NCI-H2227 (cell line): ENCODE measurements around the gene BAK1.

Source experiments
- DNase-seq: peaks from one replicate; lab custom pipeline; 2025; ENCODE audit not compliant: unreplicated experiment; lab: John Stamatoyannopoulos, UW

The BAK1 gene

GRCh38 chr6:33587529-33587928 lies 7.5 kb upstream of the BAK1 start:
- DNase-seq, result no peak

- DNase-seq, result no peak
Measured at GRCh38 chr6:33586108-33586640, 6.1 kb upstream of the BAK1 start.

DNA sequence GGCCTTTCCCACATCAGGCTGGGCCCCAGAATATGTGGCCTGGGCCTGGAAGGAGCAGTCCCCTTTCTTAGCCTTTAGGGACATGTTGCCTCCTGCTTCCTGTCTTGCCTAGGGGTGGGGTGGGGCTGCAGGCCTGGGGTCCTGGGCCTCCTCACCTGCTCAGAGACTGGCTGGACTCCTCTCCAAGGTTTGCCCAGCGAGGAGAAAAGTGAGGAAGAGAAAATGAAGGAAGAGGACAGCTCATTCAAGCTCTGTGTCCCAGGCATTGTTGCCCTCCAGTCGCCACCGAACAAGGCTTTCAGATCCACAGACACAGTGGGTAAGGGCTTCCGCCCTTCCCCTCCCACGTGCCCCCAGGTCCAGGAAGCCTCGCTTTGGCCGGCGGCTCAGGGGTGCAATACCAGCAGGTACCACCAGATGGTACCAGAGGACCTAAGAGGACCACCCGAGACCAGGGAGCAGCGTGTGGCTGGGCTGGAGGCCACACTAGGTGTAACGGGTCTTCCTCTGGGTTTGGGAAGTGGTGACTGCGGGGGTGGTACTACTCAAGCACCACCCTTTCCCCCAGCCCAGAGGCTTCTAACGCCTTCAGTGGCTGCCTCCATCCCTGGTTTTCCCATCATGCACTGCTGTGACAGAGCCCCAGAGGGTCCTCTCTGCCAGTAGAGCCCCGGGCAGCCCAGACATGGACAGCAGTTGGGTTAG lies 5.5 kb upstream of the BAK1 start:
- DNase-seq, result peak; percentile 86

DNA sequence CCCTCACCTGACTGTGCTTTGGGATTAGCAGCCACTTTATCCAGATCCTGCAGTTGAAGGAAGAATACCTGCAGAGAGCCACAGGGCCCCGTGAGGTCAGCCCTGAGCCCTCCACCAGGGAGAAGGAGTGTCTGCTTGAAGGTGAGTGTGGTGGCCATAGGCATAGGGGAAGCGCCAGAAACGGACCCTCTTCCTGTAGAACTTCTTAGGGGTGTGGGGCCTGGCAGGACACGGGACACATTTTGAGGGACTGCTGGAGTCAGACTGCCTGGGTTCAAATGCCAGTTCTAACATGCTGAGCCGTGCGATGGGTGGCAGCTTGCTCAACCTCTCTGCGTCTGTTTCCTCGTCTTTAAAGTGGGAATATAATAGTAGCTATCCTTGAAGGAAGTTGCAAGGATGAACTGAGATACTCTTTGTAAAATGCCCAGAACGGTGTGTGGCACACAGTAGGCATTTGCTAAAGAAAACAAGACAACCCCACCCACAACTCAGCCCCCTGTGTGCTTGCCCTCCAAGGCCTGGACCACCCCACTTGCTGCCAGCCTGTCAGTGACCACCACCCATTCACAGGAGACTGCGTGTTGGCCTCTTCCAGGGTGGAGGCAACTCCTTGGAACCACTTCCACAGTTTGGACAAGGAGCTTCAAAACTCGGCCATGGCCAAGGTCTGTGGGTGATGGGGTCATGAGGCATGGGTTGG lies 4.8 kb upstream of the BAK1 start:
- DNase-seq, result no peak

DNA sequence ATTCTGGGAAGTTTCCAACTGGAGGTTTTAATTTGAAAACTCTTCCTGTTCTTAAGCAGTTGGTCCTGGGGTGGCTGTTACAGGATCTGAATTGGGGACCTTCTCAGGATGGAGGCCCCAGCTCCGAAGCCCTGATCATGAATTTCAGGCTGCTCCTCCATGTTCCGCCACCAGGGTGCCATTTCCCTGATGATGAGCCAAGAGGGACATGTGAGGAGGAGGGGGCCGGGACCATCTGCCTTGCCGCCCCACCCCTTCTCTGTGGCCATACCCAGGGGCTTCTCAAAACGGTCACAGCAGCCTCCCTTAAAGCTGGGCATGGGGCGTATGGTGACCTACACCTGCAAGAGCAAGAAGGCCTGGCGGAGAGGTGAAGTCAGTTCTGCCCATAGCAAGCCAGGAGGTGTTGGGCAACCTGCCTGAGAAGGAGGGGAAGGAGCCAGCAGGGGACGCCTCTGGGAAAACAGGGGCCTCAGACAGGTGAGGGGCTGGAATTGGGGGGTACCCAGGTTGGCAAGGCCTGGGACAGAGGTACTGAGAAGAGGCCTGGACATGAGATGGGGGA lies 3.6 kb upstream of the BAK1 start:
- peak; percentile 36 for DNase-seq

DNA sequence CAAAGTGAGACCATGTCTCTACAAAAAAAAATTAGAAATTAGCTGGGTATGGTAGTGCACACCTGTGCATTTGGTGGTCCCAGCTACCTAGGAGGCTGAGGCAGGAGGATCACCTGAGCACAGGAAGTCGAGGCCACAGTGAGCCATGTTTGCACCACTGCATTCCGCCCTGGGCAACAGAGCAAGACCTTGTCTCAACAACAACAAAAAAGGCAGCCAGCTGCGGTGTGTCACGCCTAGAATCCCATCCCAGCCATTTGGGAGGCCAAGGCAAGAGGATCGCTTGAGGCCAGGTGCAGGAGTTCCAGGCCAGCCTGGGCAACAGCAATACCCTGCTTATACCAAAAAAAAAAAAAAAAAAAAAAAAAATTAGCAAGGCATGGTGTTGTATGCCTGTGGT lies 1.1 kb upstream of the BAK1 start:
- DNase-seq, result no peak

DNA sequence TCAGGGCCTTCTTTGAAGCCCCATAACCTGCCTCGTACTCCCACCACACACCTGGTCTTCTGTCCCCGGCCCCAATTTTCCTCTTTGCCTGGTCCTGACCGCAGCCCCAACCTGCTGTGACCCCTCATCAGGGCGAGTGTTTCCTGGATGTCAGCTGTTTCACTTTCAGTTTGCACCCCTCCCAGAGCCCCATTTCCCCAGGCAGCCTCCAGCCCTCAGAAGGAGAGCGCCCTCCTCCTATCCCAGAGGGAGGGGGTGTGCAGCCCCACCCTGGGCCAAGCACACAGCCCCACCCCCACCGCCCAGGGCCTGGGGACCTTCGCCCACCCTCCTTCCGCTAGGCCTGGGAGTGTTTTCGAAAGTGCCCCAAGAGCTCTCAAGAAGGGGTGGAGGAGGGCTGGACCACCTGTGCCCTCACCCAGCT lies 1.5 kb downstream of the BAK1 start:
- DNase-seq, result no peak

GRCh38 chr6:33578164-33578563 lies 1.9 kb downstream of the BAK1 start:
- no peak for DNase-seq

DNA sequence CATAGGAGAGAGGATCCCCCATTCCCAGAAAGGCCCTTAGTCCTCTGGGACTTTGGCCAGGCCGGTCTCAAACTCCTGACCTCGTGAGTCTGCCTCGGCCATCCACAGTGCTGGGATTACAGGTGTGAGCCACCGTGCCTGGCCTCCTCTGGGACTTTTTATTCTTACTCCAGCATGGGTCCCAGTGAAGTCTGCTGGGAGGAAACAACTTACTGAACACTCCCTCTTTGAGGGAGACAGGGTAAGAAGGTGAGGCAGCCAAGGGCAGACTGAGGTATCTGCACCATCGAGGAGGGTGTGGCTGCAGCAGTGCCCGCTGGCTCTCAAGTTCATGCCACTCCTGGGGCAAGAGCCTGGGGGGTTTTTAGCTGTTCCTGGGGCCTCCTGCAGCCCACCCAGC lies 2.4 kb downstream of the BAK1 start:
- no peak for DNase-seq

- DNase-seq, result no peak
Measured at GRCh38 chr6:33577106-33577535, 3.0 kb downstream of the BAK1 start.

DNA sequence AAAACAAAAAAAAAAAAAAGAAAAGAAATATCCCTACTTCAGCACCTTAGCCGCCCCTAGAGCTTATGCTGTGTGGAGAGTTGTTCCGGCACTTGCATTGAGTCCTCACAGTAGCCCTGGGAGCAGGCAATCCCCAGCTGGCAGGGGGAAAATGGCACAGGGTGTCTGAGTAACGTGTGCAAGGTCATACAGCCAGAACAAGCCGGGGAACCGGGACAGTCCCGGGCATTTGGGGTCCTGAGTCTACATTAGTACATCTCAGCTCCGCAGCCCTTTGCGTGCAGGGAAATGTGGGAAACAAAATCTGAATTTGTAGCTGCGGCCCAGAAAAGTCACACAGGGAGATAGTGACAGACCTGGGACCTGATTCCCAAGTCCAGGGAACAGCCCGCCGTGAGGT lies 3.4 kb downstream of the BAK1 start:
- DNase-seq, result no peak

GRCh38 chr6:33575211-33575610 lies 4.9 kb downstream of the BAK1 start:
- no peak for DNase-seq

DNA sequence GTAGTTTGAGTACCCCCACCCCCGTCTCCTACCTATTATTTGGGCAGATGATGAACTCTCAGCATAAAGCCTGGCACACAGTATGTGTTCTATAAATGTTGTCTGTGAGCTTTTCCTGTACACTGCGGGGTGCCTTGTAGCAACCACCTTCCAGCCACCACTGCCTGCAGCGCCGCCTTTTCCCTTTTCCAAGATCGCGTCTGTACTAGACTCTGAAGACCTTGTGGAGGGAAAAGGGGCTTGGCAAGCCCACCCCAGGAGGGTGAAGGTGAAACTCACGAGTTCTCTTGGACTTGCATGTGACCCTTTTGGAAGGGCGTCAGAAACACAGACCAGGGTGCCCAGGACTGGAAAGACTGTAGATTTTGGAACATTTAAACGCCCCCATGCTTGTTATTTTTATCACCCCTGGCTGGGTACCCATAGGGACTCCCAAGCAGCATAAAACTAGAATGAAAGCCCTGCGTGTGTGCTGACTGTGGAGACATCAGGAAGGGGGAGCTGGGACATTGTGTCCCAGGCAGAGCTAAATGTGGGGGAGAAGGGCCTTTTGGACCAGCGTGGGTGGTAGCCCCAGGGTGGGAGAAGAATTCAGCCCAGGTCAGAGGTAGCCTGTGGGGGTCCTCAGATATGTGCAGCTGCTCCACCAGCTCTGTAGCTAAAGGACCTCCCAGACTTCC lies 8.3 kb downstream of the BAK1 start:
- DNase-seq, result peak; percentile 32

- DNase-seq, result peak; percentile 89
Measured at GRCh38 chr6:33570806-33571636, 9.1 kb downstream of the BAK1 start.

GRCh38 chr6:33568826-33569570 lies 11.1 kb downstream of the BAK1 start:
- no peak for DNase-seq

DNA sequence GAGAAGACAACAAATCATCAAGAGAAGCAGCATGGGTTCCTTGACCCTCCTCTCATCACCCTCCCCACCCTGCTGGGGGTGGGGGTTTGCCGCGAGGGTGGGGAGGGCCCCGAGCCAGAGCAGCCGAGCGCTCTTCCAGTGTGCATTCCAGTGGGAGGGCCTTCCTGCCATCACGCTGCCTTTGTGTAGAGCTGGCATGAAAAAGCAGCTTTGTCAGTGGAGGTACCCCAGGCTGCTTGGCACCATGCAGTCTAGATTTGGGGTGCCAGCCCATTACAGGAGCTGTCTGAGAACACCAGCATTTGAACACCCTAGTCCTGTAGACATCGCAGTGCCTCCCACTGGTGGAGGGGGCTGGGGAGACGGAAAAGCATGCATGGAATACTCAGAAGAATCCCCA lies 12.2 kb downstream of the BAK1 start:
- no peak for DNase-seq

GRCh38 chr6:33566182-33567084 lies 13.6 kb downstream of the BAK1 start:
- DNase-seq, result no peak

DNA sequence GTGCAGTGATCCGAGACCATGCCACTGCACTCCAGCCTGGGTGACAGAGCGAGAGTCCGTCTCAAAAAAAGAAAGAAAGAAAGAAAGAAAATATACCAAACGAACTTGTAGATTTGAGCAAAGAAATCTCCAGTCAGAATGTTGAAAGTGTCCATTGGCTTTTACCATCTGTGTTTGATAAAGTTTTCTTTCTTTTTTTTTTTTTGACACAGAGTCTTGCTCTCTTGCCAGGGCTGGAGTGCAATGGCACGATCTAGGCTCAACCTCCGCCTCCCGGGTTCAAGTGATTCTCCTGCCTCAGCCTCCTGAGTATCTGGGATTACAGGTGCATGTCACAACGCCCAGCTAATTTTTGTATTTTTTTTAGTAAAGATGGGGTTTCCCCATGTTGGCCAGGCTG lies 21.3 kb downstream of the BAK1 start:
- DNase-seq, result no peak

GRCh38 chr6:33557376-33557775 lies 22.7 kb downstream of the BAK1 start:
- no peak for DNase-seq
